HepG2 (cell line): ENCODE measurements around the gene ABHD15. TPM values are rescaled to one million over a fixed set of nuclear protein-coding genes. Genes with fewer than 3 reads are reported as not detected.

Source experiments
- ELF3 ChIP-seq: IDR thresholded peaks from 2 replicates; pipeline ENCODE4 v1.6.1; 2016; ENCODE audit warnings: missing genetic modification reagents, missing compliant biosample characterization
- FOXO4 ChIP-seq: sonication (generic); formaldehyde crosslinking; conservative IDR thresholded peaks from 2 replicates; pipeline ENCODE4 v1.8.1; 2023; ENCODE audit warnings: missing genetic modification reagents
- IRF2 ChIP-seq: IDR thresholded peaks from 2 replicates; pipeline ENCODE4 v1.6.1; 2018; ENCODE audit warnings: missing genetic modification reagents, missing compliant biosample characterization
- JARID2 ChIP-seq: sonication (generic); formaldehyde crosslinking; IDR thresholded peaks from 2 replicates; pipeline ENCODE4 v1.8.1; 2023; ENCODE audit warnings: missing genetic modification reagents, inconsistent platforms; ENCODE audit not compliant: insufficient replicate concordance
- KDM5A ChIP-seq: fragments of 200-600 bp; sonication (generic); IDR thresholded peaks from 2 replicates; pipeline ENCODE4 v1.7.0; 2018; ENCODE audit warnings: antibody characterized with exemption, mild to moderate bottlenecking, low read length, borderline replicate concordance
- KLF16 ChIP-seq, 2 experiments: sonication (generic) in 1 of 2; formaldehyde crosslinking in 1 of 2; IDR thresholded peaks; 2 replicates each; pipeline versions ENCODE4 v1.6.1 to v1.8.0; 2016 to 2023; ENCODE audit warnings: missing genetic modification reagents in 2 of 2, missing compliant biosample characterization in 1 of 2
- MYNN ChIP-seq: sonication (generic); formaldehyde crosslinking; IDR thresholded peaks from 2 replicates; pipeline ENCODE4 v1.4.0; 2020; ENCODE audit warnings: mild to moderate bottlenecking, low read depth, missing genetic modification reagents
- NCOA1 ChIP-seq: sonication (generic); formaldehyde crosslinking; IDR thresholded peaks from 2 replicates; pipeline ENCODE4 v1.9.0; 2021; ENCODE audit warnings: missing genetic modification reagents
- PRDM4 ChIP-seq: sonication (generic); formaldehyde crosslinking; IDR thresholded peaks from 2 replicates; pipeline ENCODE4 v1.9.0; 2021; ENCODE audit warnings: missing genetic modification reagents, borderline replicate concordance
- TSC22D2 ChIP-seq: sonication (generic); formaldehyde crosslinking; IDR thresholded peaks from 2 replicates; pipeline ENCODE4 v1.5.1; 2020; ENCODE audit warnings: missing genetic modification reagents, mild to moderate bottlenecking, borderline replicate concordance
- polyA plus RNA-seq, 8 experiments: library from polyadenylated mRNA; depleted of rRNA in 3 of 8; stranded (reverse) in 7 of 8; unstranded in 1 of 8; fragments of >200 nt; fragmentation: Illumina TruSeq in 4 of 8; extraction: Trizol in 4 of 8; gene quantifications; 2 replicates each; pipeline versions ENCODE4 v1.2.1 to v1.2.3, GENCODE V29; 2011 to 2016; ENCODE audit warnings: low read depth in 4 of 8, missing spikeins in 1 of 8, mixed read lengths in 1 of 8; ENCODE audit not compliant: insufficient read depth in 1 of 8
- total RNA-seq, 5 experiments: library from RNA; depleted of rRNA; stranded (reverse); fragments of >200 nt; fragmentation: Illumina TruSeq; extraction: Trizol; gene quantifications; 2 replicates each; pipeline ENCODE4 v1.2.3, GENCODE V29; 2016; ENCODE audit warnings: low read depth in 1 of 5
- TF ChIP-seq, protein P1 (sequence below): sonication (generic); formaldehyde crosslinking; IDR thresholded peaks from 2 replicates; pipeline ENCODE4 v1.4.0; 2020; ENCODE audit warnings: missing genetic modification reagents, mild to moderate bottlenecking, borderline replicate concordance
- TF ChIP-seq, protein P2 (sequence below), 2 experiments: sonication (generic) in 1 of 2; formaldehyde crosslinking in 1 of 2; IDR thresholded peaks; 2 replicates each; pipeline versions ENCODE4 v1.4.0 to v1.6.1; 2018 to 2020; ENCODE audit warnings: missing genetic modification reagents in 2 of 2, borderline replicate concordance in 1 of 2, low read depth in 1 of 2, mild to moderate bottlenecking in 1 of 2, missing biosample characterization in 1 of 2
- TF ChIP-seq, protein P3 (sequence below): sonication (generic); formaldehyde crosslinking; IDR thresholded peaks from 2 replicates; pipeline ENCODE4 v1.4.0; 2020; ENCODE audit warnings: missing genetic modification reagents
- TF ChIP-seq, protein P4 (sequence below): IDR thresholded peaks from 2 replicates; pipeline ENCODE4 v1.6.1; 2016; ENCODE audit warnings: control low read depth

Gene ABHD15
- total and polyA plus RNA-seq, 2 of the 13 experiments (the other 11 are each of a cell fraction or from before 2014, with no cell fraction given) = 2.4 to 7.7 TPM

DNA sequence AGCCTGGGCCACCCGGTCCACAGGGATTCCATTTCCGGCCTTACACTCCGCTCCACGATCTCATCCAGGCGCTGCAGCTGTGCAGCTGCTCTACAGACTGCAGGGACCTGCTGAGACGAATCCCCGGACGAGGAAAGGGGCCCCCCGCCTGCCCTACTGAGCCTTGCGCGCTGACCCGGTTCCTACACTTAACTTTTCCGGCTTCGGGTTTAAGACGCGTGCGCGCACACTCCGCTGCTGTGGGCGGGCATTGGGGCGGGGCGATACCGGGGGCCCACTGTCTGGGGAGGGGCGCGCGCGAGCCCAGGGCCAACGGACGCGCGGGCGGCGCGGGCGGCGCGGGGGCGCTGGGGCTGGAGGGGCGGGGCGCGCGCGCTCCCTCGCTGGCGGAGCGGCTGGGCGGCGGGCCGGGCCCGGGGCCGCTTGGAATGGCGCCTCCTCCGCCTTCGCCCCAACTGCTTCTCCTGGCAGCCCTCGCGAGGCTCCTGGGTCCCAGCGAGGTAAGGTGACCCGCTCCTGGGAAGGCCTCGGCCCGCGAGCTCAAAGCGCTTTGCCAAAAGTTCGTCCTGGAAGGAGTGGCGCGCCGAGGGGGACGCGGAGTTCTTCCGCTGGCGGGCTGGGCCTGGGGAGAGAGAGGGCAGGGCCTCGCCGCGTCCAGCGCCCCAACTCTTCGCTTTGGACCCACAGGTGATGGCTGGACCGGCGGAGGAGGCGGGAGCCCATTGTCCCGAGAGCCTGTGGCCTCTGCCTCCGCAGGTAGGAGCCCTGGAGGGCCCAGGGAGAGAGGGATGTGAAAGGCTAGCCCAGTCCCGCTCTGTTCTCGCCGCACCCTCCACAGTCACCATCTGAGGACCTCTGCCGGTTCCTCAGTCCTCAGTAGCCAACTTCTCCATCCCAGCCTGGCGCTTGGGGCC is 1.8 kb upstream of the ABHD15 start, which contains the start of gene TP53I13 (continued):
- TF ChIP-seq, protein P1, sequence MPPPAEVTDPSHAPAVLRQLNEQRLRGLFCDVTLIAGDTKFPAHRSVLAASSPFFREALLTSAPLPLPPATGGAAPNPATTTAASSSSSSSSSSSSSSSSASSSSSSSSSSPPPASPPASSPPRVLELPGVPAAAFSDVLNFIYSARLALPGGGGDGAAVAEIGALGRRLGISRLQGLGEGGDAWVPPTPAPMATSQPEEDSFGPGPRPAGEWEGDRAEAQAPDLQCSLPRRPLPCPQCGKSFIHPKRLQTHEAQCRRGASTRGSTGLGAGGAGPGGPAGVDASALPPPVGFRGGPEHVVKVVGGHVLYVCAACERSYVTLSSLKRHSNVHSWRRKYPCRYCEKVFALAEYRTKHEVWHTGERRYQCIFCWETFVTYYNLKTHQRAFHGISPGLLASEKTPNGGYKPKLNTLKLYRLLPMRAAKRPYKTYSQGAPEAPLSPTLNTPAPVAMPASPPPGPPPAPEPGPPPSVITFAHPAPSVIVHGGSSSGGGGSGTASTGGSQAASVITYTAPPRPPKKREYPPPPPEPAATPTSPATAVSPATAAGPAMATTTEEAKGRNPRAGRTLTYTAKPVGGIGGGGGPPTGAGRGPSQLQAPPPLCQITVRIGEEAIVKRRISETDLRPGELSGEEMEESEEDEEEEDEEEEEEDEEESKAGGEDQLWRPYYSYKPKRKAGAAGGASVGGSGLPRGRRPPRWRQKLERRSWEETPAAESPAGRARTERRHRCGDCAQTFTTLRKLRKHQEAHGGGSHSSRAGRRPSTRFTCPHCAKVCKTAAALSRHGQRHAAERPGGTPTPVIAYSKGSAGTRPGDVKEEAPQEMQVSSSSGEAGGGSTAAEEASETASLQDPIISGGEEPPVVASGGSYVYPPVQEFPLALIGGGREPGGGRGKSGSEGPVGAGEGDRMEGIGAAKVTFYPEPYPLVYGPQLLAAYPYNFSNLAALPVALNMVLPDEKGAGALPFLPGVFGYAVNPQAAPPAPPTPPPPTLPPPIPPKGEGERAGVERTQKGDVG (CRISPR knock-in tag) = 0 out of 2 replicates have a peak, but pooled peaks have one; percentile 47
- TF ChIP-seq IRF2 (CRISPR knock-in tag) (no peak; the same call in 1 of the 2 replicates), PRDM4 (no peak), TSC22D2 (CRISPR knock-in tag) (0 out of 2 replicates have a peak, but pooled peaks have one; percentile 50), MYNN (CRISPR knock-in tag) (no peak), NCOA1 (CRISPR knock-in tag) (peak; percentile 43; the same call in 1 of the 2 replicates), JARID2 (CRISPR knock-in tag) (no peak), FOXO4 (0 out of 2 replicates have a peak, but pooled peaks have one; percentile 62), KDM5A (0 out of 2 replicates have a peak, but pooled peaks have one; percentile 33), KLF16 (CRISPR knock-in tag; IDR thresholded peaks at IDR 0.05) (peak in 1 of 2 experiments; percentile 15; a peak in 1 of 4 replicates), ELF3 (CRISPR knock-in tag) (no peak)
- TF ChIP-seq, protein P2, sequence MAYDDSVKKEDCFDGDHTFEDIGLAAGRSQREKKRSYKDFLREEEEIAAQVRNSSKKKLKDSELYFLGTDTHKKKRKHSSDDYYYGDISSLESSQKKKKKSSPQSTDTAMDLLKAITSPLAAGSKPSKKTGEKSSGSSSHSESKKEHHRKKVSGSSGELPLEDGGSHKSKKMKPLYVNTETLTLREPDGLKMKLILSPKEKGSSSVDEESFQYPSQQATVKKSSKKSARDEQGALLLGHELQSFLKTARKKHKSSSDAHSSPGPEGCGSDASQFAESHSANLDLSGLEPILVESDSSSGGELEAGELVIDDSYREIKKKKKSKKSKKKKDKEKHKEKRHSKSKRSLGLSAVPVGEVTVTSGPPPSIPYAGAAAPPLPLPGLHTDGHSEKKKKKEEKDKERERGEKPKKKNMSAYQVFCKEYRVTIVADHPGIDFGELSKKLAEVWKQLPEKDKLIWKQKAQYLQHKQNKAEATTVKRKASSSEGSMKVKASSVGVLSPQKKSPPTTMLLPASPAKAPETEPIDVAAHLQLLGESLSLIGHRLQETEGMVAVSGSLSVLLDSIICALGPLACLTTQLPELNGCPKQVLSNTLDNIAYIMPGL (CRISPR knock-in tag; IDR thresholded peaks at IDR 0.05; ENCODE audit: borderline replicate concordance in 1 of 2, low read depth in 1 of 2) = peak; percentile 34 to 56; a peak in 1 of 4 replicates
- TF ChIP-seq, protein P3, sequence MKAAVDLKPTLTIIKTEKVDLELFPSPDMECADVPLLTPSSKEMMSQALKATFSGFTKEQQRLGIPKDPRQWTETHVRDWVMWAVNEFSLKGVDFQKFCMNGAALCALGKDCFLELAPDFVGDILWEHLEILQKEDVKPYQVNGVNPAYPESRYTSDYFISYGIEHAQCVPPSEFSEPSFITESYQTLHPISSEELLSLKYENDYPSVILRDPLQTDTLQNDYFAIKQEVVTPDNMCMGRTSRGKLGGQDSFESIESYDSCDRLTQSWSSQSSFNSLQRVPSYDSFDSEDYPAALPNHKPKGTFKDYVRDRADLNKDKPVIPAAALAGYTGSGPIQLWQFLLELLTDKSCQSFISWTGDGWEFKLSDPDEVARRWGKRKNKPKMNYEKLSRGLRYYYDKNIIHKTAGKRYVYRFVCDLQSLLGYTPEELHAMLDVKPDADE = no peak
- TF ChIP-seq, protein P4, sequence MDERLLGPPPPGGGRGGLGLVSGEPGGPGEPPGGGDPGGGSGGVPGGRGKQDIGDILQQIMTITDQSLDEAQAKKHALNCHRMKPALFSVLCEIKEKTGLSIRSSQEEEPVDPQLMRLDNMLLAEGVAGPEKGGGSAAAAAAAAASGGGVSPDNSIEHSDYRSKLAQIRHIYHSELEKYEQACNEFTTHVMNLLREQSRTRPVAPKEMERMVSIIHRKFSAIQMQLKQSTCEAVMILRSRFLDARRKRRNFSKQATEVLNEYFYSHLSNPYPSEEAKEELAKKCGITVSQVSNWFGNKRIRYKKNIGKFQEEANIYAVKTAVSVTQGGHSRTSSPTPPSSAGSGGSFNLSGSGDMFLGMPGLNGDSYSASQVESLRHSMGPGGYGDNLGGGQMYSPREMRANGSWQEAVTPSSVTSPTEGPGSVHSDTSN (CRISPR knock-in tag) = no peak
